ENCODE data around the gene CABLES2. TPM values are rescaled to one million over a fixed set of nuclear protein-coding genes. Genes with fewer than 3 reads are reported as not detected.

CABLES2 gene
- total and polyA plus RNA-seq, 9 donors = 2.7 to 7.0 (median 4.7) TPM

GRCh38 chr20:62363920-62364851, 42.9 kb downstream of the CABLES2 start:
- H3K4me3 ChIP-seq = no peak overlapping the region
- no peaks in the 10 kb centered on the region for H3K9me3 ChIP-seq
- 76 to 81% (median 80%) methylated on average over 21 to 22 of the region's 22 CpGs for WGBS, 3 donors
- H3K27ac ChIP-seq = no peak overlapping the region
- H3K4me1 ChIP-seq (ENCODE audit: insufficient read depth) = peaks cover 8% of the 10 kb centered on the region
- intact Hi-C loops (cut with DNase I) = loop anchor here in 1 of 4 donors (10.0 kb wide), 1 partner anchor 59 kb away; the partner anchor contains the start of gene ADRM1
- DNase-seq = peak in 3 of 5 donors; percentile 17 to 27 (median 22)
- TF ChIP-seq EP300 (IDR thresholded peaks at IDR 0.05) = no peak
- no peak for TF ChIP-seq CTCF (IDR thresholded peaks at IDR 0.05)
- TF ChIP-seq POLR2A (IDR thresholded peaks at IDR 0.05) = no peak
- H3K36me3 ChIP-seq = no peaks in the 10 kb centered on the region
- peaks cover 2% of the 10 kb centered on the region for H3K27me3 ChIP-seq

GRCh38 chr20:62362991-62363919, 43.8 kb downstream of the CABLES2 start:
- peaks cover 2% of the 10 kb centered on the region for H3K27me3 ChIP-seq
- peaks cover 2% of the 10 kb centered on the region for H3K4me1 ChIP-seq (ENCODE audit: insufficient read depth)
- no peak overlapping the region for H3K4me3 ChIP-seq
- no peaks in the 10 kb centered on the region for H3K36me3 ChIP-seq
- TF ChIP-seq POLR2A (IDR thresholded peaks at IDR 0.05) = no peak
- no peak for TF ChIP-seq EP300 (IDR thresholded peaks at IDR 0.05)
- TF ChIP-seq CTCF (IDR thresholded peaks at IDR 0.05) = no peak
- no peaks in the 10 kb centered on the region for H3K9me3 ChIP-seq
- DNase-seq = peak in 3 of 5 donors; percentile 16 to 19 (median 19)
- 66 to 76% (median 76%) methylated on average over 20 of the region's 20 CpGs for WGBS, 3 donors
- H3K27ac ChIP-seq = no peak overlapping the region
- intact Hi-C loops (cut with DNase I) = loop anchor here in 1 of 4 donors (10.0 kb wide), 1 partner anchor 58 kb away; the partner anchor contains the start of gene ADRM1

- H3K4me1 ChIP-seq (ENCODE audit: insufficient read depth) = peaks cover under 1% of the 10 kb centered on the region
- H3K27ac ChIP-seq = no peak overlapping the region
- 79 to 87% (median 82%) methylated on average over 13 of the region's 13 CpGs for WGBS, 3 donors
- H3K4me3 ChIP-seq = no peak overlapping the region
- peak in 1 of 5 donors; percentile 16 for DNase-seq
- H3K27me3 ChIP-seq = peaks cover 2% of the 10 kb centered on the region
- H3K36me3 ChIP-seq = no peaks in the 10 kb centered on the region
- H3K9me3 ChIP-seq = no peaks in the 10 kb centered on the region
- intact Hi-C loops (cut with DNase I) = loop anchor here in 1 of 4 donors (10.0 kb wide), 1 partner anchor 58 kb away; the partner anchor contains the start of gene ADRM1
- TF ChIP-seq EP300 (IDR thresholded peaks at IDR 0.05) (no peak), POLR2A (IDR thresholded peaks at IDR 0.05) (no peak), CTCF (IDR thresholded peaks at IDR 0.05) (no peak)
Observed at GRCh38 chr20:62362590-62362940, 44.5 kb downstream of the CABLES2 start.
